ENCODE measurements around the gene RPL9. TPM values are rescaled to one million over a fixed set of nuclear protein-coding genes. Genes with fewer than 3 reads are reported as not detected.
A peak's percentile ranks its signal among the peaks of the same experiment; 100 is the strongest.
"Not testable (repeated sequence)": the region's sequence is repeated elsewhere in the genome, so short reads cannot be mapped to it uniquely, and the experiment has no call there.

The RPL9 gene
- total RNA-seq (2021), result 907 and 971 TPM in 2 replicates
- percentile 100 among the genes with signal in this experiment for Bru-seq, nascent RNA
- BruChase-seq, experiment 1, labeled RNA remaining after a 2-hour chase, result percentile 98 among the genes with signal in this experiment
- percentile 98 among the genes with signal in this experiment for BruChase-seq, experiment 2, labeled RNA remaining after a 6-hour chase
- long read RNA-seq, transcript RPL9-214 (8 exons, 2,354 nt), result major isoform, 150 of 229 reads
- long read RNA-seq, transcript RPL9-203 (7 exons, 1,127 nt), result minor isoform, 56 of 229 reads
- long read RNA-seq, partial matches to known transcripts, result 3 of 229 reads
- long read RNA-seq, other reads (novel, unspliced or antisense), result 14 of 229 reads

DNA sequence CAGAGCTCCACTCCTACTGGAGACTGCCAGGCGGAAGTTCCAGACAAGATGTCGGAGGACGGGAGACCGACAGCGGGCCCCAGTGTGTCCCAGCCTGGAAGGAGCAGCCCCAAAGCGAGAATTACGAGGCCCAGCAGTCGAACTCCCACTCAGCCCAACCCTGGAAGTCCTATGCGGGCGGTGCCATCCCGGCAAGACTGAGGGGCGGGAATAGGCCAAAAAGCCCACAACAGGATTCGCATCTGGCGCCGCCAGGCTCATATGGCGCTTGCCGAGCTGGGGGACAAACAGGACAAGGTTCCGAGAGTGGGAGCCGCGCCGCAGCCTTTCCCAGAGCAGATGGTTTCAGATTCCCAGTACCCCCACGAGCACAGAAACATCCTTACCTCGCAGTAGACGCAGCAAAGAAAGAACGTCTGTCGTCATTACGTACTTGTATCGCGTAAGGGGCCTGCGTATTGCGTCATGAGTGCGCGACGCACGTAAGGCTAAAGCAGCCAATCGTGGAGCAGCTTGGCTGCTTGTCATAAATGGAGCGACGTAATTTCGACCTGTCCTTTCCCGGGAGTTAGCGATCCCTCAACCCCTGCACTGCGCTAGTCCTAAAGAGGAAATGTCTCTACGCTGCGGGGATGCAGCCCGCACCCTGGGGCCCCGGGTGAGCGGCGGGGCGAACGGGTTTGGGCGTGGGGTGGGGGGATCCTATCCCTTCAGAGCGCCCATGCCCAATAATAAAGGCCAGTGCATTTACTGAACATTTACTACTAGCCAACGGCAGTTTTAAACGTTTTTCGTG is at the start of gene RPL9, which contains the start of gene LIAS:
RPL9 (minus strand) TSS at position 418 of the 796 bp plus-strand sequence. CDS start 483 bp downstream, outside the sequence.
LIAS (plus strand) TSS at position 552 of the 796 bp plus-strand sequence; CDS start at position 614, 62 bp downstream.
- ChIA-PET POLR2A (ENCODE audit: low non-redundant PET) (interaction anchor here (1.0 kb wide), 1 partner anchor 11 kb away, joined by 3 read pairs; no protein-coding TSS in a partner anchor), CTCF (interaction anchor here (0.5 to 1.9 kb wide), 2 partner anchors 11 to 349 kb away, joined by 4 to 8 read pairs; no protein-coding TSS in a partner anchor)
- H3K4me1 ChIP-seq (ENCODE audit: insufficient read depth, low read length, poor library complexity, severe bottlenecking), result peaks cover 18% of the 10 kb centered on the region
- TF ChIP-seq CTCF (conservative IDR thresholded peaks at IDR 0.05; ENCODE audit: low read depth, low read length), result no peak
- no peak for TF ChIP-seq EZH2 (IDR thresholded peaks at IDR 0.05; ENCODE audit: borderline replicate concordance, low read depth, low read length, poor library complexity, severe bottlenecking)
- intact Hi-C loops (cut with micrococcal nuclease; ENCODE audit: unreplicated experiment), result no loop called here
- no peaks in the 10 kb centered on the region for H3K9me3 ChIP-seq (ENCODE audit: low read depth, low read length, poor library complexity, severe bottlenecking)
- peaks cover 46% of the 10 kb centered on the region for H3K36me3 ChIP-seq (ENCODE audit: insufficient read depth, low read length, poor library complexity, severe bottlenecking)
- H3K4me3 ChIP-seq (ENCODE audit: low read depth, low read length, poor library complexity, severe bottlenecking), result peak within 1 kb of the TSS; percentile 93
- BruUV-seq (replicated peaks), result no TSS peak
- peak; percentile 98 for DNase-seq (ENCODE audit: low spot score)
- peak within 1 kb of the TSS; percentile 94 for H3K27ac ChIP-seq (ENCODE audit: low read depth, low read length, poor library complexity, severe bottlenecking)
- H3K27me3 ChIP-seq (replicated peaks; ENCODE audit: insufficient read depth, low read depth, low read length, poor library complexity), result no peaks in the 10 kb centered on the region

DNA sequence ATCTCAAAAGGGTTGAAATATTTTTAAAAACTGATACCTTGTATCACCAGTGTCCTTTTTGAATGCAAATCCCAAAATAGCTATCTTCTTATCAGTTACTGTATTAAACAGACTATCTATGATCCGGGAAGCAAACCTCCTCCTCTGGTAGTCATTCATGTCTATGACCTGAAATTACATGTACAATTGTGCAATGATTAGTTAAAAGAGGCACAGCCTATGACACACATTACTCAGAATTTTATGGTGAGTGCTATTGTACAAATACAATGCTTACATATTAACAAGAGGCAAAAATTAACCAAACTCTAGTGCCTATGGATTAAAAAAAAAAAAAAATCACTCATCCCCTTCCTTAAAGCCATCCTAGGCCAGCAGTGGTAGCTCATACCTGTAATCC is 46.9 kb upstream of the RPL9 start:
- Histone ChIP-seq H3K4me3 (ENCODE audit: low read depth, low read length, poor library complexity, severe bottlenecking) (no peak overlapping the region), H3K4me1 (ENCODE audit: insufficient read depth, low read length, poor library complexity, severe bottlenecking) (no peaks in the 10 kb centered on the region), H3K27ac (ENCODE audit: low read depth, low read length, poor library complexity, severe bottlenecking) (no peak overlapping the region), H3K36me3 (ENCODE audit: insufficient read depth, low read length, poor library complexity, severe bottlenecking) (peaks cover 81% of the 10 kb centered on the region), H3K9me3 (ENCODE audit: low read depth, low read length, poor library complexity, severe bottlenecking) (no peaks in the 10 kb centered on the region), H3K27me3 (replicated peaks; ENCODE audit: insufficient read depth, low read depth, low read length, poor library complexity) (no peaks in the 10 kb centered on the region)
- DNase-seq (ENCODE audit: low spot score), result no peak
- TF ChIP-seq EZH2 (IDR thresholded peaks at IDR 0.05; ENCODE audit: borderline replicate concordance, low read depth, low read length, poor library complexity, severe bottlenecking) (no peak), CTCF (conservative IDR thresholded peaks at IDR 0.05; ENCODE audit: low read depth, low read length) (no peak)
- ChIA-PET POLR2A (ENCODE audit: low non-redundant PET) (no interaction called here), CTCF (interaction anchor here (0.6 kb wide), 1 partner anchor 1087 kb away, joined by 5 read pairs; no protein-coding TSS in a partner anchor)
- intact Hi-C loops (cut with micrococcal nuclease; ENCODE audit: unreplicated experiment), result no loop called here
- no TSS peak for BruUV-seq (replicated peaks)

DNA sequence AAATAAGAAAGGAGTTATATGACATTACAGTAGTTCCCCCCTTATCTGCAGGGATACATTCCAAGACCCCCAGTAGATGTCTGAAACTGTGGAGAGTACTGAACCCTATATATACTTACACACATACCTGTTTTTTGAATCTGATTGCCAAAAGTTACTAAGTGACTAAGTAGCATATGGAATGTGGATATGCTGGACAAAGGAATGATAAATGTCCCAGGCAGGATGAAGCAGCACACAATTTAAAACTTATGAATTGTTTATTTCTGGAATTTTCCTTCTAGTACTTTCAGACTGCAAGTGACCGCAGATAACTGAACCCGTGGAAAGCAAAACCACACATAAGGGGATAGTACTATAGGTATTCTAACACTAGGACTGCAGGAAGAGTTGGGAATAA is 45.8 kb upstream of the RPL9 start:
- Histone ChIP-seq H3K27me3 (replicated peaks; ENCODE audit: insufficient read depth, low read depth, low read length, poor library complexity) (no peaks in the 10 kb centered on the region), H3K4me1 (ENCODE audit: insufficient read depth, low read length, poor library complexity, severe bottlenecking) (no peaks in the 10 kb centered on the region), H3K9me3 (ENCODE audit: low read depth, low read length, poor library complexity, severe bottlenecking) (no peaks in the 10 kb centered on the region), H3K27ac (ENCODE audit: low read depth, low read length, poor library complexity, severe bottlenecking) (no peak overlapping the region), H3K4me3 (ENCODE audit: low read depth, low read length, poor library complexity, severe bottlenecking) (no peak overlapping the region), H3K36me3 (ENCODE audit: insufficient read depth, low read length, poor library complexity, severe bottlenecking) (peaks cover 77% of the 10 kb centered on the region)
- no peak for DNase-seq (ENCODE audit: low spot score)
- intact Hi-C loops (cut with micrococcal nuclease; ENCODE audit: unreplicated experiment), result no loop called here
- ChIA-PET CTCF (no interaction called here), POLR2A (ENCODE audit: low non-redundant PET) (no interaction called here)
- BruUV-seq (replicated peaks), result no TSS peak
- no peak for TF ChIP-seq EZH2 (IDR thresholded peaks at IDR 0.05; ENCODE audit: borderline replicate concordance, low read depth, low read length, poor library complexity, severe bottlenecking)
- no peak for TF ChIP-seq CTCF (conservative IDR thresholded peaks at IDR 0.05; ENCODE audit: low read depth, low read length)

- CTCF ChIA-PET; BruUV-seq (replicated peaks): not testable (repeated sequence)
Observed at GRCh38 chr4:39502664-39503035, 43.9 kb upstream of the RPL9 start.

More at GRCh38 chr4:39502664-39503035, 43.9 kb upstream of the RPL9 start:
- intact Hi-C loops (cut with micrococcal nuclease; ENCODE audit: unreplicated experiment); H3K27me3 ChIP-seq (replicated peaks; ENCODE audit: insufficient read depth, low read depth, low read length, poor library complexity); H3K4me3 ChIP-seq (ENCODE audit: low read depth, low read length, poor library complexity, severe bottlenecking); POLR2A ChIA-PET (ENCODE audit: low non-redundant PET); DNase-seq (ENCODE audit: low spot score); H3K27ac ChIP-seq (ENCODE audit: low read depth, low read length, poor library complexity, severe bottlenecking); H3K9me3 ChIP-seq (ENCODE audit: low read depth, low read length, poor library complexity, severe bottlenecking); H3K4me1 ChIP-seq (ENCODE audit: insufficient read depth, low read length, poor library complexity, severe bottlenecking): not testable (repeated sequence)
- peaks cover 63% of the 10 kb centered on the region for H3K36me3 ChIP-seq (ENCODE audit: insufficient read depth, low read length, poor library complexity, severe bottlenecking)
